ENCODE results near the gene ZFAND2B.
"Not testable (repeated sequence)": the region's sequence is repeated elsewhere in the genome, so short reads cannot be mapped to it uniquely, and the experiment has no call there.

Gene ZFAND2B

DNA sequence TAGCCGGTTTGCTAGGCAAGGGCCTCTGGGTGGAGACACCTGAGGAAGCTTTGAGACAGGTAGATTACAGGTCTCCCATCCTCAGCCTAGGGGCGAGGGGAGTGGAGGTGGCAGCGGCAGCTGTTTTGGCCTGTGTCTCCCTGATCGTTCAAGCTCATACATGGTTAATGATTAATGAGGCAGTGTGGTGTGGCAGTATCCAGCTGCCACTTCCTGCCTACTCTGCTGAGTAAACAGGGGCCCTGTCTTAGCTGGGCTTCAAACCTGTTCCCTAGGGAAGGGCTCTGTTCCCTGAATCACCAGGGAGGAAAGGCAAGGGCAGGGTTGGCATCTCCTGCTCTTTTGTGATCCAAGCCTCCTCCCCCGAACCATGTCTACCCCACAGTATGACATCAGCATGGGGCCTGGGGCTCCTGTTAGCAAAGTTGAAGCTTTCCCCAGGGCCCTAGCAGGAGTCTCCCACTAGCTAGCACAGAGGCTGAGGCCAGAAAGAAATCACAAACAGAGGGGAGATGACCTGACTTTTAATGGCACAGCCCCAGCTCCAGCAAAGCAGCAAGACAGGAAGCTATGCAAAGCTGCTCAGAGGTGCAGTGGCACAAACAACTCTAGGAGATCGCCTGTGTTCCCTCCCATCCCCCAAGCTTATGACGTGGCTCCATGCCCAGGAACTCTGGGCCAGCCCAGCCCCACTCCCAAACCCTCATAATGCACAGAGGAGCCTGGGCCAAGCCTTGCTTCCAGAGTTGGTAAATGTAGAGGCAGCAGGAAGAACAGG, 42.8 kb downstream of the ZFAND2B start:
- DNase-seq (ENCODE audit: insufficient read length, low spot score): no peak
- peak; percentile 93 for FAIRE-seq

DNA sequence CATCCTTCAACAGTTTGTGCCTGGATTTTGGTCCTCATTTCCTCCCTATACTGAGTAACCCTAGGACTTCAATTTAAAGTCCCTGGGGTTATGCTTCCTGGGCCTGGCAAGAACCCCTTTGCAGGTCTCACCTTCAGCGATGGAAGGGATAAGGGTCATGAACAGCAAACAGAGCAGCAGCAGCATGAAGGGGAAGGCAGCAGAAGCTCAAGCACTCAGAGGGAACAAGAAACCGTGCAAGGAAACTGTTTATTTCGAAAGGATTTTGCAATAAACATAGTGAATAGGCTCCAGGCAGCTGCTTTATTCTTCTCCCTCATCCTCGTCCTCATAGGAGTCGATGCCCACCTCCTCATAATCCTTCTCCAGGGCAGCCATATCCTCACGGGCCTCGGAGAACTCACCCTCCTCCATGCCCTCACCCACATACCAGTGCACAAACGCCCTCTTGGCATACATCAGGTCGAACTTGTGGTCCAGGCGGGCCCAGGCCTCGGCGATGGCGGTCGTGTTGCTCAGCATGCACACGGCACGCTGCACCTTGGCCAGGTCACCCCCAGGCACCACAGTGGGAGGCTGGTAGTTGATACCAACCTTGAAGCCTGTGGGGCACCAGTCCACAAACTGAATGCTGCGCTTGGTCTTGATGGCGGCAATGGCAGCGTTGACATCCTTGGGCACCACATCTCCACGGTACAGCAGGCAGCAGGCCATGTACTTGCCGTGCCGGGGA, 43.6 kb downstream of the ZFAND2B start:
- DNase-seq (ENCODE audit: insufficient read length, low spot score) (no peak), FAIRE-seq (no peak)

DNA sequence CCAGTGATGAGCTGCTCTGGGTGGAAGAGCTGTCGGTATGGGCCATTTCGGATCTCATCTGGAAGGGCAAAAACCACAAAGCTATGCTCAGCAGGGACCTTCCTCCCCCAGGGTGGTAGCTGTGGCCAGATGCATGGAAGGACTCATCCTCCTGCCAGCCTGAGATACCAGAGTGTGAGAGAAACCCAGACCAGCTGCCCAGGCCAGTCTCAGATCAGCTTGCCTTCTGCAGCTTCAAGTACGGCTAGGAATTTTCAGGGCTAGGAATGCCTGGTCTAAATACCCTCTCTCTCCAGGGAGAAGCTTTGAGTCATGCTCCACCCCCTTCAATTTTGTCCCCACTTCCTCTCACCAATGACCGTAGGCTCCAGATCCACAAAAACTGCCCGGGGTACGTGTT, 45.1 kb downstream of the ZFAND2B start:
- DNase-seq (ENCODE audit: insufficient read length, low spot score) (no peak), FAIRE-seq (no peak)

DNA sequence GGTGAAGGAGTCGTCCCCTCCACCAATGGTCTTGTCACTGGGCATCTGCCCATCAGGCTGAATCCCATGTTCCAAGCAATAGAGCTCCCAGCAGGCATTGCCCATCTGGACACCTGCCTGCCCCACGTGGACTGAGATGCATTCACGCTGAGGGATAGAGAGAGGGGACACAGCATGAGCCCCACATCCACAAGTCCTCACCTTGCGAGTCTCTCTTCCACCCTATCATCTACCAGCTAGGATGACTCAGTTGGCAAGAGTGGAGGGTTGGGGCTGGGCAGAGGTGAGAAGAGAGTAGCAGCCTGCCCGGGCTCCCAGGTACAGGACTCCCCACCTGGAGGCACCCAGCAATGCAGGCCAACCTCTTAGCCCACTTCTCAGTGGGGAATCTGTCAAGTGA, 45.5 kb downstream of the ZFAND2B start:
- DNase-seq (ENCODE audit: insufficient read length, low spot score) (no peak), FAIRE-seq (peak; percentile 66)

DNA sequence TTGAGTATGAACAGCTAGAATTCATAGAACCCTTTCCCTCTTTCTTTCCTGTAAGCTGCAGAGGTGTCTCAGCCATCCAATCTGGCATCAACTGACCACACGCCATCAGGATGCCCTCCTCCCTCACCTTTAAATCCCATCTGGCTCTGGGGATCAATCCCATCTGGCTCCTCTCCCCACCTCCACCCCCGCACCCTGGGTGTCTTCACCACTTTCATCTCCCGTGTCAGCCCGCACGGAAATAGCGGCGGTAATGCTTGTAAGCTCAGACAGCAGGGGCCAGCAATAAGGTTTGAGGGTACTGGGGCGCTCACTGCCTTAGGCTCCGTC, 46.0 kb downstream of the ZFAND2B start:
- FAIRE-seq: peak; percentile 62

DNA sequence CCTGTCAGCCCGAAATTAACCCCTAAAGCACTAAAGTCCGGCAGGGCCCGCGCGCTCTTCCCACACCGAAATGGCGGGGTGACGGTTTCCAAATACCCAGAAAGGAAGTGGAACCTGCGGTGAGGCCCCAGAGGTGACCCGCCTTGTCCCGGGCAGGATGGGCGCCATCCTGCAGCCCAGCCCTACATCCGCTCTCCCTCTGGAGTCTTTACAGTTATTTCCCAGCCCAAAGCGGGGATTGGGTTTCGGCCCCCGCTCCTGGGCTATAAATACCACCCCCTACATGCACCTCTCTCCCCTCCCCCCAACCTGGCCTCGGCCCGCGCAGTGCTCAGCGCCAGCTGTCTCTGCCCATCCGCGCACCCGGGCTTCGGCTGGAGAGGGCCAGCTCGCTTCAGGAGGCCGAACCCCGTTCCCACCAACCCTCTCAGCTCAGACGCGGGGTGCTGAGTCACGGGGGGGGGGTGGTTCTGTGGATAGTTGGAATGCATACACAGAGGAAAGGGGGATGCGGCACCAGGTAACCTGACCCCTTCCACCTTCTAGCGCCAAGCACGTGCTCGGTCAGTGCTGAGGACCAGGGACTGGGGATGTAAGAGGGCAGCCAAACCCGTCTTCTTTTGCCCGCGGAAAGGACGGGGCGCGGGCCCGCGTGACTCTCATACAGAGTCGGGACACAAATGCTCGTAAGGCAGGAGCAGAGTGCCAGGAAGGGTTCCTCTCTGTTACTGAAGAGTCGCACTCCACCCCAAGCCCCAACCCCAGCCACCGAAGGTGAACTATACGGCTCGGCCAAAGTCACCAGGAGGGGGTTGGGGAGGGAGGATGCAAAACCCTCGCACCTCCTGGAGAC, 46.5 kb downstream of the ZFAND2B start, which contains the start of gene TUBA4B:
TSS of gene TUBA4B (plus strand) at position 344 of the 853 bp plus-strand sequence. CDS start at position 509, 165 bp downstream.
- DNase-seq (ENCODE audit: insufficient read length, low spot score) (no peak), FAIRE-seq (peak; percentile 21)

More for the DNA sequence above, 46.0 kb downstream of the ZFAND2B start:
- no peak for DNase-seq (ENCODE audit: insufficient read length, low spot score)

DNA sequence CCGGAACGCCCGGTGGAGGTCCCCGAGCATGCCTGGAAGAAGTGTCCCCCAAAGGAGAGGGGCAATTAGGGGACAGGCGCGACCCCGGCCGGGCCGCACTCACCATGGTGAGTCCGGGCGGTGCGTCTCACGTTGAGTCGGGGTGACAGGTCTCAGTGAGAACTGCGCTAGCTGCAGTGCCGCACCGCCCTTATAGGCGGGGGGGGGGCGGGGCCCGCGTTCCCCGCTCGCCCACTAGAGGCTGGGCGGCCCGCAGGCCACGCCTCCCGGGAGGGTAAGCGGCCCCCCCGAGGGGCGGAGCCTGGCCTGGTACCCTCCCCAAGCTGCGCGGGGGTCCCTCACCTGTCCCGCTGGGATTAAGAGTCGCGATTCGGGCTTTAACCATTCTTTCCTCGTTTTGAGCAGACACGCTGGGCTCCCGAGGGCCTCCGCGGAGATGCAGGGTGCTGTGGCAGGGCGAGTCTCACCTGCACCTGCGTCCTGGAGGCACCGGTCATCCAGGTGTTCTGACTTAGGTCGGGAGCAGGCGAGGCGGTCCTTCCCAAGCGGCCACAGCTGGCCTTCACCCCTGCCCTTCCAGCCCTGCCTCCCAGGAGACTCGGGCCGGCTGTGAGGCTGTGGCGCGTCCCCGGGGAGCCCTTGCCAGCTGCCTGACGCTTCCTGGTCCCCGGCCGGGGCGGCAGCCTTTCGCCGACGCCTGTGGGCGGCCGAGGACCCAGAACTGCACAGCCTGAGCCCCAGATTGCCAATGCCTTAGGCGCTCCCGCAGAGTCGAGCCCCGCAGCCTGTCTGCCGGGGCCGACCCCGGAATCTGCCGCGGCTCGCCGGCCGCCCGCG, 47.4 kb downstream of the ZFAND2B start, which contains the start of gene TUBA4A:
TSS of gene TUBA4A (minus strand) at position 166 of the 837 bp plus-strand sequence. CDS start at position 106, 60 bp downstream.
- DNase-seq (ENCODE audit: insufficient read length, low spot score): peak; percentile 87
- FAIRE-seq: peak; percentile 83

DNA sequence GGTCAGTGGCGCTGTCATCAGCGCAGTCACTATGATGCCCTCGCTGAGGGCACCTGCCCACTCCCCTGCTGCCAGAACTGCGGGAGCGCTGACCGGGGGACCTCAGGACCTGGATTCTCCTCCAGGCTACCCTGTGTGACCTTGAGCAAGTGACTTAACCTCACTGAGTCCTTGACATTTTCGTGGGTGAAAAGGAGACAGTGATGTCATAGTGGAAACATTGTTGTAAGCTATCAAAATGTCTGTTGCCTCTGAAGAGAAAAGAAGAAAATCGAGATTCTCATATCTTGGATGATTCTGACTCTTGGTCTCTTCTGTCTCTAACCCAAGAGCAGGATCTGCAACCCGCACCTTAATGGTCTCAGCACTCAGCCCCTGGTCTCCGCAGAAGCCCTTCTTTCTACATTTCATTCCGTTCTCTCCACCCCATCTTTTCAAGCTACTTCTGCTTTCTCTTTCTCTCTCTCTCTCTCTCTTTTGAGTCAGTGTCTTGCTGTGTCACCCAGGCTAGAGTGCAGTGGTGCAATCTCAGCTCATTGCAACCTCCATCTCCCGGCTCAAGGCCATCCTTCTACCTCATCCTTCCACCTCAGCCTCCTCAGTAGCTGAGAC, 48.1 kb downstream of the ZFAND2B start:
- DNase-seq (ENCODE audit: insufficient read length, low spot score) (no peak), FAIRE-seq (peak; percentile 84)

DNA sequence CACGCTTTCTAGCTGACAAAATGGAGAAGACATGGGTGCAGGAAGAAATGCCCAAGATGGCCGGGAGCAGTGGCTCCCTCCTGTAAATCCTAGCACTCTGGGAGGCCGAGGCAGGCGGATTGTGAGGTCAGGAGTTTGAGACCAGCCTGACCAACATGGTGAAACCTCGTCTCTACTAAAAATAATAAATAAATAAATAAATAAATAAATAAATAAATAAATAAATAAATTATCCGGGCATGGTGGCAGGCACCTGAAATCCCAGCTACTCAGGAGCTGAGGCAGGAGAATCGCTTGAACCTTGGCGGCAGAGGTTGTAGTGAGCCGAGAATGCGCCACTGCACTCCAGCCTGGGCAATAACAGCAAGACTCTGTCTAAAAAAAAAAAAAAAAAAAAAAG, 52.4 kb downstream of the ZFAND2B start:
- DNase-seq (ENCODE audit: insufficient read length, low spot score); FAIRE-seq: not testable (repeated sequence)
